Endothelial cell of umbilical vein (primary cell): ENCODE measurements around the gene EPHA5.

Experiments used
- CTCF ChIP-seq, 2 donors: IDR thresholded peaks; 1 replicate in 1 of 2; 2 replicates in 1 of 2; pipeline ENCODE4 v1.5.1; 2011; ENCODE audit warnings: low read length in 2 of 2, mild to moderate bottlenecking in 2 of 2, moderate library complexity in 2 of 2, control low read depth in 1 of 2, inconsistent platforms in 1 of 2, low read depth in 1 of 2; ENCODE audit not compliant: insufficient read depth in 1 of 2; ENCODE audit errors: extremely low read depth in 1 of 2
- FOS ChIP-seq: IDR thresholded peaks from 2 replicates; pipeline ENCODE4 v1.6.1; 2011; ENCODE audit warnings: mild to moderate bottlenecking, low read length, moderate library complexity, borderline replicate concordance; ENCODE audit not compliant: insufficient read depth
- MAX ChIP-seq: IDR thresholded peaks from 2 replicates; pipeline ENCODE4 v1.6.1; 2011; ENCODE audit not compliant: insufficient read depth, insufficient read length
- POLR2A ChIP-seq: IDR thresholded peaks from 2 replicates; pipeline ENCODE4 v1.6.1; 2012; ENCODE audit warnings: low read depth, mild to moderate bottlenecking, control low read depth, low read length
- POLR2AphosphoS5 ChIP-seq: IDR thresholded peaks from 2 replicates; pipeline ENCODE4 v1.6.1; 2012; ENCODE audit warnings: low read depth, mild to moderate bottlenecking, control low read depth, low read length, moderate library complexity; ENCODE audit not compliant: insufficient read depth

GRCh38 chr4:65353098-65353497 is 317.2 kb downstream of the EPHA5 start:
- TF ChIP-seq POLR2A (no peak), FOS (no peak), CTCF (IDR thresholded peaks at IDR 0.05; ENCODE audit: extremely low read depth in 1 of 2, insufficient read depth in 1 of 2, low read depth in 1 of 2, low read length in 2 of 2) (no peak), POLR2AphosphoS5 (no peak), MAX (no peak)
